Gastrocnemius medialis (tissue), 4 donors: ENCODE results near the gene UPK3A. TPM values are rescaled to one million over a fixed set of nuclear protein-coding genes. Genes with fewer than 3 reads are reported as not detected.

Source experiments
- ATAC-seq, 2 donors: fragments of 150-250 bp; one replicate each; pipeline ENCODE4 v1.9.1; 2016
- DNase-seq, 2 donors: peaks; one replicate each; pipeline ENCODE4 v3.0.0-alpha.2; 2019
- H3K27ac ChIP-seq, 4 donors: fragments of 200-600 bp; sonication (generic); 1 replicate in 1 of 4; 2 replicates in 3 of 4; pipeline ENCODE4 v1.5.1; 2016 to 2018; ENCODE audit warnings: mild to moderate bottlenecking in 2 of 4, moderate library complexity in 1 of 4
- H3K27me3 ChIP-seq, 3 donors: fragments of 200-600 bp; sonication (generic) in 2 of 3; 1 replicate in 1 of 3; 2 replicates in 2 of 3; pipeline versions ENCODE4 v1.5.1 to v1.6.0; 2016 to 2019; ENCODE audit warnings: mild to moderate bottlenecking in 1 of 3, moderate library complexity in 1 of 3
- H3K36me3 ChIP-seq, 2 donors: fragments of 200-600 bp; sonication (generic) in 1 of 2; one replicate each; pipeline ENCODE4 v1.5.1; 2017 to 2018
- H3K4me1 ChIP-seq, 2 donors: fragments of 200-600 bp; sonication (generic) in 1 of 2; one replicate each; pipeline ENCODE4 v1.5.1; 2016 to 2017; ENCODE audit warnings: mild to moderate bottlenecking in 2 of 2
- H3K4me3 ChIP-seq, 4 donors: fragments of 200-600 bp; sonication (generic) in 3 of 4; 1 replicate in 1 of 4; 2 replicates in 3 of 4; pipeline ENCODE4 v1.5.1; 2016 to 2019; ENCODE audit warnings: mild to moderate bottlenecking in 2 of 4
- H3K9me3 ChIP-seq, 3 donors: fragments of 200-600 bp; sonication (generic) in 2 of 3; 1 replicate in 1 of 3; 2 replicates in 2 of 3; pipeline ENCODE4 v1.5.1; 2016 to 2019
- CTCF ChIP-seq, 5 experiments: fragments of 450-650 bp in 3 of 5; fragments of 200-600 bp in 2 of 5; sonication (generic) in 2 of 5; IDR thresholded peaks in 4 of 5; conservative IDR thresholded peaks in 1 of 5; 1 replicate in 4 of 5; 2 replicates in 1 of 5; pipeline ENCODE4 v1.5.1; 2016 to 2019; ENCODE audit warnings: antibody characterized with exemption in 5 of 5, mild to moderate bottlenecking in 3 of 5, moderate library complexity in 3 of 5
- POLR2A ChIP-seq, 2 donors: fragments of 450-650 bp; IDR thresholded peaks; one replicate each; pipeline ENCODE4 v1.6.1; 2017; ENCODE audit warnings: antibody characterized with exemption in 2 of 2, mild to moderate bottlenecking in 2 of 2, moderate library complexity in 2 of 2
- in situ Hi-C, 4 donors: fragments of 200-750 bp; cut with MboI; loops; one replicate each; pipeline versions ENCODE4 v1.15.0 to v1.8.0; 2017; ENCODE audit warnings: low sequenced_read_pairs in 4 of 4
- intact Hi-C: fragments of 100-400 bp; cut with DNase I; formaldehyde crosslinking; loops from one replicate; pipeline ENCODE4 v1.15.1; 2023; ENCODE audit warnings: low total_unique reads
- total RNA-seq, 4 donors: library from RNA; depleted of rRNA; stranded (reverse); fragments of >200 nt; gene quantifications; one replicate each; pipeline versions ENCODE4 v1.1.0 to v1.2.3, GENCODE V29; 2016

Gene UPK3A
- total RNA-seq, 4 donors from 2014 or later = 0.70 to 6.4 (median 2.1) TPM

- intact Hi-C loops = loop anchor here (2.0 kb wide), 2 partner anchors 24 to 36 kb away; partner anchors contain the start of gene UPK3A
Measured at GRCh38 chr22:45308391-45308956, 23.7 kb downstream of the UPK3A start.

GRCh38 chr22:45308957-45309421 lies 24.2 kb downstream of the UPK3A start:
- in situ Hi-C loops = no loop called here
- H3K36me3 ChIP-seq = no peaks in the 10 kb centered on the region
- peaks cover 3 to 8% of the 10 kb centered on the region in 2 donors for H3K4me1 ChIP-seq
- intact Hi-C loops = loop anchor here (2.0 kb wide), 2 partner anchors 24 to 36 kb away; partner anchors contain the start of gene UPK3A
- peak overlapping the region; percentile 74 to 95 (median 86) for H3K4me3 ChIP-seq
- ATAC-seq (no peak), DNase-seq (no peak)
- H3K9me3 ChIP-seq = no peaks in the 10 kb centered on the region
- H3K27ac ChIP-seq = peak overlapping the region; percentile 81 to 97 (median 96)
- TF ChIP-seq POLR2A (IDR thresholded peaks at IDR 0.05) = no peak
- no peak for TF ChIP-seq CTCF (IDR thresholded peaks at IDR 0.05 in 4 of 5, conservative IDR thresholded peaks at IDR 0.05 in 1 of 5)
- no peaks in the 10 kb centered on the region for H3K27me3 ChIP-seq

More at GRCh38 chr22:45308391-45308956, 23.7 kb downstream of the UPK3A start:
- TF ChIP-seq CTCF (IDR thresholded peaks at IDR 0.05 in 4 of 5, conservative IDR thresholded peaks at IDR 0.05 in 1 of 5) (no peak), POLR2A (IDR thresholded peaks at IDR 0.05) (no peak)
- Histone ChIP-seq H3K27ac (peak overlapping the region; percentile 81 to 97 (median 96)), H3K9me3 (no peaks in the 10 kb centered on the region), H3K27me3 (no peaks in the 10 kb centered on the region), H3K4me1 (peaks cover 3 to 8% of the 10 kb centered on the region in 2 donors), H3K36me3 (no peaks in the 10 kb centered on the region), H3K4me3 (no peak overlapping the region)
- ATAC-seq (no peak), DNase-seq (no peak)
- in situ Hi-C loops = no loop called here

GRCh38 chr22:45309422-45310227 lies 24.9 kb downstream of the UPK3A start, which contains the start of gene FAM118A:
Gene FAM118A (plus strand): TSS chr22:45309934. CDS start chr22:45322380, 12,446 bp downstream.
- in situ Hi-C loops = no loop called here
- H3K4me3 ChIP-seq = peak within 1 kb of the TSS; percentile 79 to 95 (median 89)
- peaks cover 7 to 14% of the 10 kb centered on the region in 2 donors for H3K4me1 ChIP-seq
- peak within 1 kb of the TSS; percentile 89 to 97 (median 96) for H3K27ac ChIP-seq
- TF ChIP-seq POLR2A (IDR thresholded peaks at IDR 0.05) (peak; percentile 97 to 99), CTCF (IDR thresholded peaks at IDR 0.05 in 4 of 5, conservative IDR thresholded peaks at IDR 0.05 in 1 of 5) (peak in 1 of 5 experiments; percentile 19)
- DNase-seq (peak; percentile 87 to 91), ATAC-seq (peak; percentile 88 to 89)
- H3K9me3 ChIP-seq = no peaks in the 10 kb centered on the region
- intact Hi-C loops = loop anchor here (2.0 kb wide), 2 partner anchors 25 to 37 kb away; partner anchors contain the start of gene UPK3A
- H3K36me3 ChIP-seq = no peaks in the 10 kb centered on the region
- H3K27me3 ChIP-seq = no peaks in the 10 kb centered on the region

GRCh38 chr22:45310331-45310976 lies 25.7 kb downstream of the UPK3A start:
- Histone ChIP-seq H3K27ac (peak overlapping the region; percentile 89 to 97 (median 96)), H3K36me3 (no peaks in the 10 kb centered on the region), H3K4me1 (peaks cover 13 to 19% of the 10 kb centered on the region in 2 donors), H3K9me3 (no peaks in the 10 kb centered on the region), H3K27me3 (no peaks in the 10 kb centered on the region), H3K4me3 (peak overlapping the region; percentile 79 to 95 (median 89))
- intact Hi-C loops = no loop called here
- peak; percentile 2 to 3 for ATAC-seq
- in situ Hi-C loops = no loop called here
- no peak for TF ChIP-seq CTCF (IDR thresholded peaks at IDR 0.05 in 4 of 5, conservative IDR thresholded peaks at IDR 0.05 in 1 of 5)
- TF ChIP-seq POLR2A (IDR thresholded peaks at IDR 0.05) = no peak
- DNase-seq = no peak
